Measurements from ENCODE around the gene TLK1. TPM values are rescaled to one million over a fixed set of nuclear protein-coding genes. Genes with fewer than 3 reads are reported as not detected.

The TLK1 gene
- total RNA-seq, 4 donors from 2014 or later: 7.7 to 14.2 (median 10.0) TPM

DNA sequence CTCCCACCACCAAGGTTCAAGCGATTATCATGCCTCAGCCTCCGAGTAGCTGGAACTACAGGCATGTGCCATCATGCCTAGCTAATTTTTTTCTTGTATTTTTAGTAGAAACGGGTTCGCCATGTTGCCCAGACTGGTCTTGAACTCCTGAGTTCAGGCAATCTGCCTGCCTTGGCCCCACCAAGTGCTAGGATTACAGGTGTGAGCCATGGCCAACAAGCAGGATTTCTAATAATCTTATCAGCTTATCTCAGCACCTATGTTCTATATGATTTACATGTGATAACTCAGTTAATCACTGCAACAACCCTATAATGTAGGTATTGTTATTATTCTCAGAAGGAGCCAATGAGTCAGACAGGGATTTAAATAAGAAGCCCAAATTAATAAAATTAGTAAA, 151.3 kb downstream of the TLK1 start:
- DNase-seq: no peak
- in situ Hi-C loops (cut with MboI; ENCODE audit: low sequenced_read_pairs in 4 of 4) (no loop called here), intact Hi-C loops (cut with DNase I; ENCODE audit: low total_unique reads) (no loop called here)
- Histone ChIP-seq H3K27ac (no peak overlapping the region), H3K36me3 (peaks cover 0 to 44% of the 10 kb centered on the region in 2 donors), H3K4me1 (no peaks in the 10 kb centered on the region), H3K27me3 (no peaks in the 10 kb centered on the region), H3K4me3 (no peak overlapping the region), H3K9me3 (no peaks in the 10 kb centered on the region)
- TF ChIP-seq POLR2A (IDR thresholded peaks at IDR 0.05): no peak
- TF ChIP-seq, protein P1, sequence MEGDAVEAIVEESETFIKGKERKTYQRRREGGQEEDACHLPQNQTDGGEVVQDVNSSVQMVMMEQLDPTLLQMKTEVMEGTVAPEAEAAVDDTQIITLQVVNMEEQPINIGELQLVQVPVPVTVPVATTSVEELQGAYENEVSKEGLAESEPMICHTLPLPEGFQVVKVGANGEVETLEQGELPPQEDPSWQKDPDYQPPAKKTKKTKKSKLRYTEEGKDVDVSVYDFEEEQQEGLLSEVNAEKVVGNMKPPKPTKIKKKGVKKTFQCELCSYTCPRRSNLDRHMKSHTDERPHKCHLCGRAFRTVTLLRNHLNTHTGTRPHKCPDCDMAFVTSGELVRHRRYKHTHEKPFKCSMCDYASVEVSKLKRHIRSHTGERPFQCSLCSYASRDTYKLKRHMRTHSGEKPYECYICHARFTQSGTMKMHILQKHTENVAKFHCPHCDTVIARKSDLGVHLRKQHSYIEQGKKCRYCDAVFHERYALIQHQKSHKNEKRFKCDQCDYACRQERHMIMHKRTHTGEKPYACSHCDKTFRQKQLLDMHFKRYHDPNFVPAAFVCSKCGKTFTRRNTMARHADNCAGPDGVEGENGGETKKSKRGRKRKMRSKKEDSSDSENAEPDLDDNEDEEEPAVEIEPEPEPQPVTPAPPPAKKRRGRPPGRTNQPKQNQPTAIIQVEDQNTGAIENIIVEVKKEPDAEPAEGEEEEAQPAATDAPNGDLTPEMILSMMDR (IDR thresholded peaks at IDR 0.05 in 4 of 5, conservative IDR thresholded peaks at IDR 0.05 in 1 of 5): no peak
- ATAC-seq: no peak

DNA sequence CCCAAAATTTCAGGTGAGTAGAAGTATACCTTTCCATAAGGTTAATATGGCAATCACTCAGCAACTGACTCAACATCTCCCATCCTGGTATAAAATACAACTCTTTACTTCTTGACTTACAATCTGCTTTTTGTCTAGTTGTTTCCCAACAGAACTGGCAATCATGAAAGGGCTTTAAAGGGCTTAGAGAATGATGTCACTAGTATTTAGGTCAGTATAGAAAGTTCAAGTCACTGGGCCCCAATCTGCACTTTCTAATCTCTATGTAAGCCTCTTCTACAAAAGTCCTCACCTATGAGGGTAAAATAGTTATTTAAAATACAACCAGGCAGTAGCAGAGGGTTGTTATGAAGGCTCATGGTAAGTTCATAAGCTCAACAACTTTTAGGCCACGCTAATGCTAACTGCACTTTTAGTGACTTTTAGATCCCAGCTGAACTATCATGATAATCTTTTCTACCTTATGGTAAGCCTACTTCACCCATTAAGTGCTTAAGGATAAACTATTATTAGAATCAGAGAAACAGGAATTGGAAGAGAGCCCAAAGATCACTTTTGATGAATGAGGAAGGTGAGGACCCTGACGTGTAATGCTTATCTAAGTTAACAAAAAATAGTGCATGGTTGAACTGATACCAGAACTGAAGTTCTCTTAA, 152.0 kb downstream of the TLK1 start:
- in situ Hi-C loops (cut with MboI; ENCODE audit: low sequenced_read_pairs in 4 of 4): no loop called here
- Histone ChIP-seq H3K27ac (no peak overlapping the region), H3K4me3 (no peak overlapping the region), H3K9me3 (no peaks in the 10 kb centered on the region), H3K4me1 (no peaks in the 10 kb centered on the region), H3K27me3 (no peaks in the 10 kb centered on the region), H3K36me3 (peaks cover 0 to 48% of the 10 kb centered on the region in 2 donors)
- ATAC-seq (no peak), DNase-seq (no peak)
- intact Hi-C loops (cut with DNase I; ENCODE audit: low total_unique reads): no loop called here
- TF ChIP-seq, protein P1 (IDR thresholded peaks at IDR 0.05 in 4 of 5, conservative IDR thresholded peaks at IDR 0.05 in 1 of 5): no peak
- TF ChIP-seq POLR2A (IDR thresholded peaks at IDR 0.05): no peak

DNA sequence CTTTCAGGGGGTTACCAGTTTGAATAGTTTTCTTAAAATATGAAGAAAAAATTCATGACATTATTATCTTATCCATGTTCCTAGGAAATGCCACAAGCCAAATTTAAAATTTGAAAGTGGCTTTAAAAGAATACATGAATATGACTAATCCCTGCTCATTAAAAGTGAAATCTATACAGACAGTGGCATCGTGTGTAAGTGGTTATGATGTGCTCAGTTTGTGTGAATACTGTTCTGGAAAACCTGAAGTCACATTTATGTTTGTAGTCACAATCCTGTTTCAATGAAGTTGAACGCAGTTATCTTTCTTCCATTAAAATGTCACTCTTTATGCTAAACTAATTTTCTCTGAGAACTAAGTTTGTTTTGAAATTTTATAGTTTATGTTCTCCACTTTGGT, 155.9 kb downstream of the TLK1 start:
- no peaks in the 10 kb centered on the region for H3K9me3 ChIP-seq
- no peak for ATAC-seq
- H3K27ac ChIP-seq: no peak overlapping the region
- no peaks in the 10 kb centered on the region for H3K27me3 ChIP-seq
- intact Hi-C loops (cut with DNase I; ENCODE audit: low total_unique reads): no loop called here
- no peak for DNase-seq
- no peaks in the 10 kb centered on the region for H3K4me1 ChIP-seq
- H3K36me3 ChIP-seq: peaks cover 0 to 35% of the 10 kb centered on the region in 2 donors
- in situ Hi-C loops (cut with MboI; ENCODE audit: low sequenced_read_pairs in 4 of 4): no loop called here
- TF ChIP-seq, protein P1 (IDR thresholded peaks at IDR 0.05 in 4 of 5, conservative IDR thresholded peaks at IDR 0.05 in 1 of 5): no peak
- TF ChIP-seq POLR2A (IDR thresholded peaks at IDR 0.05): no peak
- no peak overlapping the region for H3K4me3 ChIP-seq

DNA sequence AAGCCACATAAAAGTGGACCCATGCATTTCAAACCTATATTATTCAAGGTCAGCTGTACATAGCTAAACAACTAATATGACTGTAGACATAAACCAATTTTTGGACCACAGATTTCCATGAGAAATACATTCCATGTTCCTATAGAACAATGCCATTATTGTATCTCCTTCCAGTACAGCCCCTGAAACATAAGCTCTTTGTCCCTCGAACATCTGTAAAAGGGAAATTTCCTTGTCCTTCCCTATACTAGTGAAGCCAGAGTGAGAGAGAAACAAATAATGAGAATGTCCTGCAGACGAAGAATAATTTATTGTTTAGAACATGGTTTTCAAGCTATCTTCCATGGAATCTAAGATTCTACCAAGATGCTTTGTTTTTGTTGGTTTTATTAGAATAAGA, 156.3 kb downstream of the TLK1 start:
- no peaks in the 10 kb centered on the region for H3K9me3 ChIP-seq
- H3K4me3 ChIP-seq: no peak overlapping the region
- ATAC-seq (no peak), DNase-seq (no peak)
- no peak for TF ChIP-seq POLR2A (IDR thresholded peaks at IDR 0.05)
- TF ChIP-seq, protein P1 (IDR thresholded peaks at IDR 0.05 in 4 of 5, conservative IDR thresholded peaks at IDR 0.05 in 1 of 5): no peak
- H3K27ac ChIP-seq: no peak overlapping the region
- H3K4me1 ChIP-seq: no peaks in the 10 kb centered on the region
- intact Hi-C loops (cut with DNase I; ENCODE audit: low total_unique reads): no loop called here
- no peaks in the 10 kb centered on the region for H3K27me3 ChIP-seq
- H3K36me3 ChIP-seq: peaks cover 0 to 39% of the 10 kb centered on the region in 2 donors
- in situ Hi-C loops (cut with MboI; ENCODE audit: low sequenced_read_pairs in 4 of 4): no loop called here

DNA sequence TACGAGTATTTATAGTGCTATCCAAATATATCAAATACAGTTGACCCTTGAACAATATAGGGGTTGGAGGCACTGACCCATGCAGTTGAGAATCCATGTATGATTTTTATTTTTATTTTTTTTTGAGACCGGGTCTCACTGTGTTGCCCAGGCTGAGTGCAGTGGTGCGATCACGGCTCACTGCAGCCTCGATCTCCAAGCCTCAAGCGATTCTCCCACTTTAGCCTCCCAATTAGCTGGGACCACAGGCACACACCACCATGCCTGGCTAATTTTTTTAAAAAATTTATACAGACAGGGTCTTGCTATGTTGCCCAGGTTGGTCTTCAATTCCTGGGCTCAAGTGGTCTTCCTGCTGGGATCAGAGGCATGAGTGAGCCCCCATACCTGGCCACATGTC, 161.0 kb downstream of the TLK1 start:
- peaks cover 0 to 27% of the 10 kb centered on the region in 2 donors for H3K36me3 ChIP-seq
- in situ Hi-C loops (cut with MboI; ENCODE audit: low sequenced_read_pairs in 4 of 4): loop anchor here in 1 of 4 donors (25.0 kb wide), 1 partner anchor 163 kb away; the partner anchor contains the start of gene TLK1

More for the DNA sequence above, 161.0 kb downstream of the TLK1 start:
- H3K4me3 ChIP-seq: no peak overlapping the region
- H3K27me3 ChIP-seq: no peaks in the 10 kb centered on the region
- DNase-seq (no peak), ATAC-seq (no peak)
- TF ChIP-seq POLR2A (IDR thresholded peaks at IDR 0.05): no peak
- TF ChIP-seq, protein P1 (IDR thresholded peaks at IDR 0.05 in 4 of 5, conservative IDR thresholded peaks at IDR 0.05 in 1 of 5): no peak
- intact Hi-C loops (cut with DNase I; ENCODE audit: low total_unique reads): no loop called here
- H3K9me3 ChIP-seq: no peaks in the 10 kb centered on the region
- H3K27ac ChIP-seq: no peak overlapping the region
- H3K4me1 ChIP-seq: no peaks in the 10 kb centered on the region
